Omental fat pad (tissue), 4 donors: ENCODE data around the gene NPR2. TPM values are rescaled to one million over a fixed set of nuclear protein-coding genes. Genes with fewer than 3 reads are reported as not detected.

Experiments used
- ATAC-seq: fragments of 150-250 bp; one replicate; pipeline ENCODE4 v1.9.1; 2016; ENCODE audit warnings: mild to moderate bottlenecking, moderate library complexity; ENCODE audit not compliant: low FRiP score
- DNase-seq: peaks from one replicate; pipeline ENCODE4 v3.0.0-alpha.2; 2019; ENCODE audit warnings: low spot score
- CTCF ChIP-seq, 3 donors: fragments of 450-650 bp; IDR thresholded peaks; one replicate each; pipeline ENCODE4 v1.5.1; 2016 to 2017; ENCODE audit warnings: antibody characterized with exemption in 3 of 3, mild to moderate bottlenecking in 3 of 3, moderate library complexity in 2 of 3
- total RNA-seq, 4 donors: library from RNA; depleted of rRNA; stranded (reverse); fragments of >200 nt; gene quantifications; one replicate each; pipeline ENCODE4 v1.1.0, GENCODE V29; 2016

NPR2 gene
- total RNA-seq, 4 donors from 2014 or later, result 13.7 to 28.2 (median 24.3) TPM

- DNase-seq (no peak), ATAC-seq (no peak)
- TF ChIP-seq CTCF (IDR thresholded peaks at IDR 0.05), result no peak
These were observed 37.3 kb downstream of the NPR2 start, which contains the start of gene FAM221B for GRCh38 chr9:35828716-35829083. Gene FAM221B, minus strand, starts transcription at chr9:35828732. Its CDS starts 2,571 bp downstream, at chr9:35826161.

- peak; percentile 98 for DNase-seq
- no peak for TF ChIP-seq CTCF (IDR thresholded peaks at IDR 0.05)
- peak; percentile 92 for ATAC-seq
These were observed 37.8 kb downstream of the NPR2 start, which contains the start of gene TMEM8B for GRCh38 chr9:35829084-35829763. Gene TMEM8B, plus strand, starts transcription at chr9:35829228. Its CDS starts 220 bp downstream, at chr9:35829448.

- no peak for DNase-seq
- ATAC-seq, result no peak
- no peak for TF ChIP-seq CTCF (IDR thresholded peaks at IDR 0.05)
These were observed 38.3 kb downstream of the NPR2 start for GRCh38 chr9:35829764-35830096.

GRCh38 chr9:35831040-35831439 is 39.6 kb downstream of the NPR2 start:
- ATAC-seq (no peak), DNase-seq (no peak)
- no peak for TF ChIP-seq CTCF (IDR thresholded peaks at IDR 0.05)

DNA sequence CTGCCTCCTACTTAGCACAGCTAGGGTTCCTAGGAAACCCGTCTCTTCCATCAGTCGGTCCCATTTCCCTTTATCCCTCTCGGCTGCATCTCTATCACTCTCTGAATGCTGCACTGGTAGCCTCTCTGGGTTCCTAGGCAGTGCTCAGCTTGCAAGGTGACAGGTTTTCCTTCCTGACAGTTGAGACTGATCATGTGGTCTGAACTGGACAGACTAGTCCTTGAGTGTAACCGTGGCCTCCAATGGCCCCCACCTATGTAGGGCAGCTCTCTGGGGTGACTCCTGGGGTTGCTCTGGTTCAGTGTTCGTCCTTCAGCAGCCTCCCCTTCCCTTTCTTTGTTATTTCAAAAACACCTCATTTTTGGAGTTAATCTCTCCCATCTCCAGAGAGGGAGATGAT is 41.4 kb downstream of the NPR2 start:
- no peak for DNase-seq
- no peak for ATAC-seq
- no peak for TF ChIP-seq CTCF (IDR thresholded peaks at IDR 0.05)

DNA sequence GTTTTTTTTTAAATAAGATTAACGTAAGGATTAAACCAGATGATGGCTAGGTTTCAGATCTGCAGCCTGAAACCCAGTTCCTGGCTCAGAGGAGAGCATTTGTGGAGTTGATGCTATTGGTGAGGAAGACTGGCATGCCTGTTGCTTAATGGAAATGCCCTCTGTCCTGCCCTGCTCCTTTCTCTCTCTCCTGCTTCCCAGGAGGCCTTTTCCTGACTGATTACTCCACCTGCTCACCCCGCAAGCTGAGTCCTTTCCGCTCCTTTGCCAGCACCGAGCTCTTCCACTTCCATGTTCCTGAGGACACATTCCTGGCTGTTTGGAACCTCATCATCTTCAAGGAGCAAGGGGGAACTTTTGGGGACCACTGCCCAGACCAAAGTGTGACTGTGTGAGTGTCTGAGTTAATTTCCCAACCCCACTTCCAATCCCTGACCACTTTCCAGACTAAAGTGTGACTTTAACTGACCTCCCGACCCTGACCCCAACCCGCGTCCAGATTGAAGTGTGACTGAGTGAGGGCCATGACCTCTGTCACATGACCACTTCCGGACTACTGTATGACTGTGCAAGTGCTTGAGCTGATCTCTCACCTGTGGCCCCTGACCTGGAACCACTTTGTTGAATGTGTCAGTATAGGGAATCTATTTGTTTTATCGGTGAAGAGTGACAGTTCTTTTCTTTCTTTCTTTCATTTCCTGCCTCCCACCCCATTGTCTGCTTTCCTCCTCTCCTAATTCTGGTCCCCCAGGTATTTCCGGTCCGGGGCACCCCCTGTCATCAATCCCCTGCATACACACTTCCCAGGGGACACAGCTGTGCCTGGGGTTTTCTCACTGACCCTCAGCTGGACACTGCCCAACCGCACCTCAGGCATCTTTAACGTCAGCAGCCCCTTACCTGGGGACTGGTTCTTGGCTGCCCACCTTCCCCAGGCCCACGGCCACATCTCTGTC is 43.1 kb downstream of the NPR2 start:
- no peak for DNase-seq
- ATAC-seq, result no peak
- TF ChIP-seq CTCF (IDR thresholded peaks at IDR 0.05), result no peak
